Astrocyte (in vitro differentiated cells and primary cell): ENCODE measurements around the gene LAP3. TPM values are rescaled to one million over a fixed set of nuclear protein-coding genes. Genes with fewer than 3 reads are reported as not detected.
"Not testable (repeated sequence)": the region's sequence is repeated elsewhere in the genome, so short reads cannot be mapped to it uniquely, and the experiment has no call there.

Experiments
- DNase-seq: peaks from one replicate; pipeline ENCODE4 v3.0.0-alpha.2; 2010; ENCODE audit warnings: low read depth
- FAIRE-seq: peaks from 2 replicates; lab custom pipeline; 2011; peaks lifted over from hg19 to GRCh38; lab: Jason Lieb, UNC
- H2AFZ ChIP-seq: 2 replicates; pipeline ENCODE4 v1.6.0; 2012; ENCODE audit warnings: low read depth, low read length, inconsistent platforms
- H3K27ac ChIP-seq: 2 replicates; pipeline ENCODE4 v1.5.1; 2011; ENCODE audit warnings: low read depth, low read length, inconsistent platforms
- H3K27me3 ChIP-seq: 2 replicates; pipeline ENCODE4 v1.6.0; 2011; ENCODE audit warnings: low read length, inconsistent platforms; ENCODE audit not compliant: insufficient read depth
- H3K36me3 ChIP-seq: 2 replicates; pipeline ENCODE4 v1.5.1; 2011; ENCODE audit warnings: low read length, inconsistent platforms; ENCODE audit not compliant: insufficient read depth
- H3K4me1 ChIP-seq: 2 replicates; pipeline ENCODE4 v1.5.1; 2011; ENCODE audit warnings: low read length, inconsistent platforms; ENCODE audit not compliant: insufficient read depth
- H3K4me2 ChIP-seq: 2 replicates; pipeline ENCODE4 v1.6.0; 2012; ENCODE audit warnings: low read length, inconsistent platforms
- H3K4me3 ChIP-seq: 2 replicates; pipeline ENCODE4 v1.5.1; 2011; ENCODE audit warnings: low read depth, mild to moderate bottlenecking, low read length, inconsistent platforms; ENCODE audit not compliant: insufficient read depth
- H3K79me2 ChIP-seq: 2 replicates; pipeline ENCODE4 v1.6.0; 2012; ENCODE audit warnings: mild to moderate bottlenecking, low read length, inconsistent platforms; ENCODE audit not compliant: insufficient read depth
- H3K9ac ChIP-seq: 2 replicates; pipeline ENCODE4 v1.6.0; 2012; ENCODE audit warnings: mild to moderate bottlenecking, low read length, inconsistent platforms
- H3K9me3 ChIP-seq: 2 replicates; pipeline ENCODE4 v1.5.1; 2012; ENCODE audit warnings: low read depth, mild to moderate bottlenecking, low read length, inconsistent platforms; ENCODE audit not compliant: insufficient read depth
- H4K20me1 ChIP-seq: 2 replicates; pipeline ENCODE4 v1.6.0; 2012; ENCODE audit warnings: low read length, inconsistent platforms; ENCODE audit not compliant: insufficient read depth
- H3K27ac Mint-ChIP-seq: one replicate; pipeline ENCODE4 v1.8.0; 2021; ENCODE audit warnings: mild to moderate bottlenecking, mixed read lengths; ENCODE audit not compliant: unreplicated experiment
- H3K27me3 Mint-ChIP-seq: one replicate; pipeline ENCODE4 v1.8.0; 2021; ENCODE audit warnings: low read depth, mixed read lengths; ENCODE audit not compliant: unreplicated experiment
- H3K36me3 Mint-ChIP-seq: one replicate; pipeline ENCODE4 v1.8.0; 2021; ENCODE audit warnings: low read depth, mixed read lengths; ENCODE audit not compliant: unreplicated experiment
- H3K4me1 Mint-ChIP-seq: one replicate; pipeline ENCODE4 v1.8.0; 2021; ENCODE audit warnings: low read depth, mixed read lengths; ENCODE audit not compliant: unreplicated experiment
- H3K4me3 Mint-ChIP-seq: one replicate; pipeline ENCODE4 v1.8.0; 2021; ENCODE audit warnings: mild to moderate bottlenecking, moderate library complexity, mixed read lengths; ENCODE audit not compliant: unreplicated experiment
- H3K9me3 Mint-ChIP-seq: one replicate; pipeline ENCODE4 v1.8.0; 2021; ENCODE audit warnings: mild to moderate bottlenecking, mixed read lengths; ENCODE audit not compliant: unreplicated experiment
- EZH2 ChIP-seq: IDR thresholded peaks from 2 replicates; pipeline ENCODE4 v1.6.1; 2012; ENCODE audit warnings: mild to moderate bottlenecking, low read length, inconsistent platforms; ENCODE audit not compliant: insufficient read depth
- total RNA-seq: library from RNA; stranded (reverse); gene quantifications from 2 replicates; pipeline ENCODE4 v1.2.1, GENCODE V29; 2021
- TF ChIP-seq, protein P1 (sequence below): IDR thresholded peaks from 2 replicates; pipeline ENCODE4 v1.5.1; 2011; ENCODE audit warnings: low read depth, mild to moderate bottlenecking, inconsistent platforms, low read length, moderate library complexity; ENCODE audit not compliant: insufficient read depth

LAP3 gene
- total RNA-seq, 1 donor from 2014 or later = 163 TPM

DNA sequence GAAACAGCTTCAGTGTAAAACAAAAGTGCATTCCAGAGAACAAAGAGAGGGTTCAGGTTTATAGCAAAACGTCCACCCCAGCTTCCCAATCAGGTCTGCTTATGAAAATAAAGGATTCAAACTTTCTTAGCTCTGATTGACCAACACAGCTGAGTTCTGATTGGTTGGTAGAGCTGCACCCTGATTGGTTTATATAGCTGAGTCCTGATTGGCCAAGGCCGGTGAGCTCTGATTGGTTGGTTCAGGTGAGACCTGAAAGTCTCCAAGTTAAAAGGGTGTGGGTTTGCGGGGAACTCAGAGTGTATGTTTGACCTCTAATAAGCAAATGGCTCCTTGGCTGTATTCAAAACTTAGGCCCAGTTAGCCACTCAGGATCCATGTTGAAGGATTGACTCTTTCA is 41.1 kb upstream of the LAP3 start:
- no peak for TF ChIP-seq EZH2
- TF ChIP-seq, protein P1, sequence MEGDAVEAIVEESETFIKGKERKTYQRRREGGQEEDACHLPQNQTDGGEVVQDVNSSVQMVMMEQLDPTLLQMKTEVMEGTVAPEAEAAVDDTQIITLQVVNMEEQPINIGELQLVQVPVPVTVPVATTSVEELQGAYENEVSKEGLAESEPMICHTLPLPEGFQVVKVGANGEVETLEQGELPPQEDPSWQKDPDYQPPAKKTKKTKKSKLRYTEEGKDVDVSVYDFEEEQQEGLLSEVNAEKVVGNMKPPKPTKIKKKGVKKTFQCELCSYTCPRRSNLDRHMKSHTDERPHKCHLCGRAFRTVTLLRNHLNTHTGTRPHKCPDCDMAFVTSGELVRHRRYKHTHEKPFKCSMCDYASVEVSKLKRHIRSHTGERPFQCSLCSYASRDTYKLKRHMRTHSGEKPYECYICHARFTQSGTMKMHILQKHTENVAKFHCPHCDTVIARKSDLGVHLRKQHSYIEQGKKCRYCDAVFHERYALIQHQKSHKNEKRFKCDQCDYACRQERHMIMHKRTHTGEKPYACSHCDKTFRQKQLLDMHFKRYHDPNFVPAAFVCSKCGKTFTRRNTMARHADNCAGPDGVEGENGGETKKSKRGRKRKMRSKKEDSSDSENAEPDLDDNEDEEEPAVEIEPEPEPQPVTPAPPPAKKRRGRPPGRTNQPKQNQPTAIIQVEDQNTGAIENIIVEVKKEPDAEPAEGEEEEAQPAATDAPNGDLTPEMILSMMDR = no peak
- no peak overlapping the region for H3K27ac ChIP-seq
- no peaks in the 10 kb centered on the region for H3K36me3 ChIP-seq
- H2AFZ ChIP-seq = peak overlapping the region; percentile 23
- Mint-ChIP-seq H3K27me3 (no peaks in the 10 kb centered on the region), H3K36me3 (no peaks in the 10 kb centered on the region), H3K4me3 (no peak overlapping the region), H3K9me3 (no peaks in the 10 kb centered on the region), H3K27ac (no peak overlapping the region), H3K4me1 (peaks cover 2% of the 10 kb centered on the region)
- no peaks in the 10 kb centered on the region for H4K20me1 ChIP-seq
- no peak overlapping the region for H3K4me3 ChIP-seq
- H3K4me1 ChIP-seq = no peaks in the 10 kb centered on the region
- no peaks in the 10 kb centered on the region for H3K79me2 ChIP-seq
- no peak overlapping the region for H3K9ac ChIP-seq
- no peaks in the 10 kb centered on the region for H3K27me3 ChIP-seq
- no peak overlapping the region for H3K4me2 ChIP-seq
- no peaks in the 10 kb centered on the region for H3K9me3 ChIP-seq
- FAIRE-seq = no peak
- no peak for DNase-seq

DNA sequence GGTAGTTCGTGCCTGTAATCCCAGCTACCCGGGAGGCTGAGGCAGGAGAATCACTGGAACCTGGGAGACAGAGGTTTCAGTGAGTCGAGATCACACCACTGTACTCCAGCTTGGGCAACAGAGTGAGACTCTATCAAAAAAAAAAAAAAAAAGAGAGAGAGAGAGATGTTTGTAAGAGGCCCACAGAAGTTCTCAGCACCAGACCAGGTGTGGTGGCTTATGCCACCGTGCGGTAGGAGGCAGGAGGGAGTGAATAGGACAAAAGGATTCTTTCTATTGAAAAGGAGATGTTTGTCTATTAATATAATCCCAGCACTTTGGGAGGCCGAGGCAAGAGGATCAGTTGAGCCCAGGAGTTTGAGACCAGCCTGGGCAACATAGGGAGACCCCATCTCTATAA is 39.9 kb upstream of the LAP3 start:
- not testable (repeated sequence) for H3K27ac Mint-ChIP-seq, FAIRE-seq, DNase-seq, H4K20me1 ChIP-seq, H3K27ac ChIP-seq, H3K4me1 Mint-ChIP-seq, H3K9ac ChIP-seq, H3K4me2 ChIP-seq, H3K27me3 ChIP-seq, H3K79me2 ChIP-seq, H3K27me3 Mint-ChIP-seq, H3K36me3 ChIP-seq, H3K4me3 ChIP-seq, H3K4me1 ChIP-seq, H3K9me3 ChIP-seq, H3K36me3 Mint-ChIP-seq, H3K4me3 Mint-ChIP-seq, H3K9me3 Mint-ChIP-seq, H2AFZ ChIP-seq

DNA sequence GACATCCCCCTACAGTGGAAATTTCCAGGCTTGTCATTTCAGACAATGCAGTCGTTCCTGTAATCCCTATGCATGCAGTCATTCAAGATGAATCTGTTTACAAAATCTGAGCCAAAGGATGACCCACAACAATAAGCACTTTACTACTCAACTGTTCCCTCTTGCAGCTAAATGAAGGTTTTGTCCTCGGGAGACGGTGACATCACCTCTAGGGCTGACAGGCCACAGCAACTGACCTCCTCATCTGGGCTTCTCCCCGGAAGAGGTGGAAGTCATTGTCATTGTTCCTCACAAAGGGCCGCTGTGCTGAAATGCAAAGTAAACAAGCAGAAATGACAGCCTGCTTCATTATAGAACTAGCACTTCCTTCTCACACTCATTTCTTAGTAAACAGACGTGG is 32.8 kb upstream of the LAP3 start:
- no peak for FAIRE-seq
- Mint-ChIP-seq H3K4me3 (no peak overlapping the region), H3K9me3 (no peaks in the 10 kb centered on the region), H3K27ac (no peak overlapping the region), H3K4me1 (no peaks in the 10 kb centered on the region), H3K36me3 (no peaks in the 10 kb centered on the region), H3K27me3 (no peaks in the 10 kb centered on the region)
- H3K36me3 ChIP-seq = no peaks in the 10 kb centered on the region
- H3K27me3 ChIP-seq = no peaks in the 10 kb centered on the region
- no peak overlapping the region for H3K9ac ChIP-seq
- H3K4me2 ChIP-seq = no peak overlapping the region
- no peak overlapping the region for H2AFZ ChIP-seq
- H3K9me3 ChIP-seq = no peaks in the 10 kb centered on the region
- no peaks in the 10 kb centered on the region for H3K4me1 ChIP-seq
- no peak overlapping the region for H3K27ac ChIP-seq
- no peak for DNase-seq
- no peak for TF ChIP-seq EZH2
- TF ChIP-seq, protein P1 = no peak
- H3K79me2 ChIP-seq = no peaks in the 10 kb centered on the region
- H3K4me3 ChIP-seq = no peak overlapping the region
- H4K20me1 ChIP-seq = no peaks in the 10 kb centered on the region
